Endothelial cell of umbilical vein (primary cell): ENCODE results near the gene ZNF416. TPM values are rescaled to one million over a fixed set of nuclear protein-coding genes. Genes with fewer than 3 reads are reported as not detected.

Source experiments
- BruUV-seq: library from RNA; stranded (reverse); fragments of 400-500 nt; replicated peaks from 2 replicates; lab custom pipeline; 2021; lab: Mats Ljungman, UMichigan
- CTCF ChIA-PET: fragments of 300-600, 350-600 bp; sonication (Branson Sonifier 250); formaldehyde crosslinking; loops from one replicate; lab custom pipeline; 2021; ENCODE audit warnings: antibody characterized with exemption, inconsistent platforms; lab: Charles Lee
- POLR2A ChIA-PET: fragments of 300-600, 350-600 bp; sonication (Branson Sonifier 250); formaldehyde crosslinking; loops from one replicate; lab custom pipeline; 2021; ENCODE audit warnings: antibody characterized with exemption, inconsistent platforms; lab: Charles Lee
- DNase-seq: peaks from one replicate; pipeline ENCODE4 v3.0.0-alpha.2; 2011; ENCODE audit warnings: low read depth, low spot score
- FAIRE-seq: peaks from 2 replicates; lab custom pipeline; 2011; peaks lifted over from hg19 to GRCh38; lab: Jason Lieb, UNC
- H2AFZ ChIP-seq: 2 replicates; pipeline ENCODE4 v1.6.0; 2012; ENCODE audit warnings: low read depth, low read length, control low read depth, inconsistent platforms
- H3K27ac ChIP-seq: 2 replicates; pipeline ENCODE4 v1.5.1; 2011; ENCODE audit warnings: low read depth, mild to moderate bottlenecking, control low read depth, low read length, moderate library complexity; ENCODE audit not compliant: insufficient read depth
- H3K27me3 ChIP-seq, 2 experiments: 2 replicates each; pipeline versions ENCODE4 v1.6.0 to v1.6.1; 2011; ENCODE audit warnings: low read length in 2 of 2, mixed read lengths in 1 of 2; ENCODE audit not compliant: control insufficient read depth in 2 of 2, insufficient read depth in 2 of 2
- H3K36me3 ChIP-seq, 2 experiments: 2 replicates in 1 of 2; 3 replicates in 1 of 2; pipeline ENCODE4 v1.5.1; 2011; ENCODE audit warnings: low read length in 2 of 2, mild to moderate bottlenecking in 1 of 2, moderate library complexity in 1 of 2; ENCODE audit not compliant: control insufficient read depth in 2 of 2, insufficient read depth in 2 of 2; ENCODE audit errors: extremely low read depth in 1 of 2
- H3K4me1 ChIP-seq: 3 replicates; pipeline ENCODE4 v1.5.1; 2011; ENCODE audit warnings: mild to moderate bottlenecking, low read length; ENCODE audit not compliant: control insufficient read depth, insufficient read depth; ENCODE audit errors: extremely low read depth
- H3K4me2 ChIP-seq: 2 replicates; pipeline ENCODE4 v1.6.1; 2011; ENCODE audit warnings: low read length, control low read depth, mixed read lengths; ENCODE audit not compliant: insufficient read depth
- H3K4me3 ChIP-seq, 3 experiments: fragments of 200-600 bp in 1 of 3; sonication (generic), shearing (Covaris generic) in 1 of 3; replicated peaks in 1 of 3; 2 replicates each; pipeline ENCODE4 v1.5.1; 2011 to 2016; ENCODE audit warnings: control low read depth in 3 of 3, low read length in 3 of 3, mild to moderate bottlenecking in 2 of 3, inconsistent platforms in 1 of 3, low read depth in 1 of 3, moderate library complexity in 1 of 3; ENCODE audit not compliant: insufficient read depth in 1 of 3
- H3K79me2 ChIP-seq: 2 replicates; pipeline ENCODE4 v1.6.0; 2012; ENCODE audit warnings: low read length, inconsistent platforms; ENCODE audit not compliant: control insufficient read depth, insufficient read depth
- H3K9ac ChIP-seq: replicated peaks from 2 replicates; pipeline ENCODE3; 2011; ENCODE audit warnings: low read length, control low read depth; ENCODE audit not compliant: insufficient read depth; ENCODE audit errors: extremely low read depth
- H3K9me1 ChIP-seq: replicated peaks from 3 replicates; pipeline ENCODE4 v1.6.0; 2011; ENCODE audit warnings: mild to moderate bottlenecking, low read length; ENCODE audit not compliant: control insufficient read depth, insufficient read depth; ENCODE audit errors: extremely low read depth
- H3K9me3 ChIP-seq: replicated peaks from 2 replicates; pipeline ENCODE4 v1.5.1; 2012; ENCODE audit warnings: low read length, inconsistent platforms; ENCODE audit not compliant: control insufficient read depth, insufficient read depth
- H4K20me1 ChIP-seq: replicated peaks from 2 replicates; pipeline ENCODE3; 2011; ENCODE audit warnings: mild to moderate bottlenecking, low read length; ENCODE audit not compliant: control insufficient read depth, insufficient read depth; ENCODE audit errors: extremely low read depth
- CTCF ChIP-seq, 2 donors: IDR thresholded peaks; 1 replicate in 1 of 2; 2 replicates in 1 of 2; pipeline ENCODE4 v1.5.1; 2011; ENCODE audit warnings: low read length in 2 of 2, mild to moderate bottlenecking in 2 of 2, moderate library complexity in 2 of 2, control low read depth in 1 of 2, inconsistent platforms in 1 of 2, low read depth in 1 of 2; ENCODE audit not compliant: insufficient read depth in 1 of 2; ENCODE audit errors: extremely low read depth in 1 of 2
- EZH2 ChIP-seq: IDR thresholded peaks from 2 replicates; pipeline ENCODE4 v1.6.1; 2012; ENCODE audit warnings: borderline replicate concordance, low read depth, mild to moderate bottlenecking, moderate library complexity, low read length, inconsistent platforms; ENCODE audit not compliant: severe bottlenecking
- FOS ChIP-seq: IDR thresholded peaks from 2 replicates; pipeline ENCODE4 v1.6.1; 2011; ENCODE audit warnings: mild to moderate bottlenecking, low read length, moderate library complexity, borderline replicate concordance; ENCODE audit not compliant: insufficient read depth
- GATA2 ChIP-seq: IDR thresholded peaks from 2 replicates; pipeline ENCODE4 v1.7.0; 2011; ENCODE audit warnings: low read depth, mild to moderate bottlenecking, moderate library complexity, mixed read lengths, low read length; ENCODE audit not compliant: insufficient read length, insufficient read depth
- JUN ChIP-seq: IDR thresholded peaks from 2 replicates; pipeline ENCODE4 v1.6.1; 2011; ENCODE audit warnings: borderline replicate concordance, low read depth; ENCODE audit not compliant: insufficient read length, insufficient read depth
- MAX ChIP-seq: IDR thresholded peaks from 2 replicates; pipeline ENCODE4 v1.6.1; 2011; ENCODE audit not compliant: insufficient read depth, insufficient read length
- MYC ChIP-seq: IDR thresholded peaks from one replicate; pipeline ENCODE4 v1.6.1; 2011; ENCODE audit warnings: mild to moderate bottlenecking, low read depth, low read length
- POLR2A ChIP-seq: IDR thresholded peaks from 2 replicates; pipeline ENCODE4 v1.6.1; 2012; ENCODE audit warnings: low read depth, mild to moderate bottlenecking, control low read depth, low read length
- POLR2AphosphoS5 ChIP-seq: IDR thresholded peaks from 2 replicates; pipeline ENCODE4 v1.6.1; 2012; ENCODE audit warnings: low read depth, mild to moderate bottlenecking, control low read depth, low read length, moderate library complexity; ENCODE audit not compliant: insufficient read depth
- dilution Hi-C: fragments of 300-500 bp; cut with MboI; formaldehyde crosslinking; loops from one replicate; pipeline ENCODE4 v1.15.0; 2019; ENCODE audit warnings: low sequenced_read_pairs; ENCODE audit not compliant: extremely low pct_ligation_motif_present
- intact Hi-C: fragments of 100-400 bp; cut with micrococcal nuclease; formaldehyde crosslinking; loops from one replicate; pipeline ENCODE4 v1.10.0; 2022
- polyA plus RNA-seq, 4 experiments: library from polyadenylated mRNA; depleted of rRNA in 3 of 4; stranded (reverse) in 3 of 4; unstranded in 1 of 4; fragments of >200 nt; gene quantifications; 2 replicates each; pipeline versions ENCODE4 v1.2.1 to v1.2.3, GENCODE V29; 2011 to 2012; ENCODE audit warnings: missing spikeins in 1 of 4
- total RNA-seq: library from RNA; stranded (reverse); gene quantifications from 2 replicates; pipeline ENCODE4 v1.2.3, GENCODE V29; 2021

Gene ZNF416
- total and polyA plus RNA-seq, 2 donors (not counting 3 experiments of a cell fraction or from before 2014, with no cell fraction given), result 1.4 to 3.8 TPM

GRCh38 chr19:57546513-57546912 is 32.2 kb downstream of the ZNF416 start:
- no TSS peak for BruUV-seq
- dilution Hi-C loops (no loop called here), intact Hi-C loops (no loop called here)
- peaks cover 30% of the 10 kb centered on the region for H3K9me3 ChIP-seq
- POLR2A ChIA-PET, result no interaction called here
- H3K79me2 ChIP-seq, result no peaks in the 10 kb centered on the region
- peaks cover 21 to 22% of the 10 kb centered on the region in 2 experiments for H3K36me3 ChIP-seq
- H3K9me1 ChIP-seq, result no peaks in the 10 kb centered on the region
- H3K4me2 ChIP-seq, result no peak overlapping the region
- H3K9ac ChIP-seq, result no peak overlapping the region
- DNase-seq (no peak), FAIRE-seq (no peak)
- CTCF ChIA-PET, result no interaction called here
- no peak overlapping the region for H2AFZ ChIP-seq
- H3K27ac ChIP-seq, result no peak overlapping the region
- H3K4me3 ChIP-seq, result no peak overlapping the region
- H3K27me3 ChIP-seq, result no peaks in the 10 kb centered on the region
- no peaks in the 10 kb centered on the region for H4K20me1 ChIP-seq
- no peaks in the 10 kb centered on the region for H3K4me1 ChIP-seq
- no peak for TF ChIP-seq MAX
- no peak for TF ChIP-seq POLR2AphosphoS5
- TF ChIP-seq CTCF (IDR thresholded peaks at IDR 0.05; ENCODE audit: extremely low read depth in 1 of 2, insufficient read depth in 1 of 2, low read depth in 1 of 2, low read length in 2 of 2), result no peak
- TF ChIP-seq GATA2, result no peak
- TF ChIP-seq FOS, result no peak
- TF ChIP-seq JUN, result no peak
- TF ChIP-seq POLR2A, result no peak
- TF ChIP-seq MYC, result no peak
- TF ChIP-seq EZH2, result no peak
